Measurements from ENCODE around the gene SLC27A2.

GRCh38 chr15:50167110-50167509 lies 14.9 kb upstream of the SLC27A2 start:
- no peak for TF ChIP-seq POLR2A (IDR thresholded peaks at IDR 0.05)
- no peak for TF ChIP-seq CTCF (IDR thresholded peaks at IDR 0.05 in 4 of 5, conservative IDR thresholded peaks at IDR 0.05 in 1 of 5)
